C4-2B (cell line): Measurements from ENCODE around the gene STK38.
"Not testable (repeated sequence)": the region's sequence is repeated elsewhere in the genome, so short reads cannot be mapped to it uniquely, and the experiment has no call there.

Experiments used
- H3K27ac ChIP-seq: fragments of 450-650 bp; 2 replicates; pipeline ENCODE4 v1.5.1; 2017
- CTCF ChIP-seq: fragments of 450-650 bp; conservative IDR thresholded peaks from 2 replicates; pipeline ENCODE4 v1.5.1; 2017; ENCODE audit warnings: mild to moderate bottlenecking
- ZFX ChIP-seq: fragments of 450-650 bp; IDR thresholded peaks from 2 replicates; pipeline ENCODE4 v1.6.1; 2017

Gene STK38

DNA sequence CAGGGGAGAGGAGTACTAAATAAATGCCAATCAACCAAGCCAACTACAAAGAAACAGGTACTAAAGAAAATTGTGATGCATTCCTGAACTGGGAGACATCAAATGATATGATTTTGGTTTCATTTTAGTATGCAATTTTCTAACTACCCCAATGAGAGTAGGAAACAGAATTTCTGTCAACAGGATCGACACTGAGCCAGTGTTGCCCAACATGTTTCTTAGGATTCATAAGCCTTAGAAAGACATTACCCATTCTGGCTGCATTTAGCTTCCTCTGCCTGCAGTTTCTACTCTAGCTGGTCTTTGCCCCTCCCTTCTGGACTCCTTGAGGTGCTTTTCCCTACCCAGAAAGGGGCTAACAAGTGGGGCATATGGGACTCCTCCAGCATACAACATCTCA lies 54.7 kb downstream of the STK38 start:
- TF ChIP-seq ZFX (no peak), CTCF (no peak)
- H3K27ac ChIP-seq, result no peak overlapping the region

- no peak overlapping the region for H3K27ac ChIP-seq
- TF ChIP-seq ZFX (no peak), CTCF (no peak)
These were observed 55.2 kb downstream of the STK38 start for GRCh38 chr6:36492092-36492491.

GRCh38 chr6:36491378-36491965 lies 55.8 kb downstream of the STK38 start:
- TF ChIP-seq CTCF (no peak), ZFX (no peak)
- H3K27ac ChIP-seq, result no peak overlapping the region

- TF ChIP-seq CTCF, result no peak
- no peak for TF ChIP-seq ZFX
These were observed 57.9 kb downstream of the STK38 start for GRCh38 chr6:36489426-36489825.

DNA sequence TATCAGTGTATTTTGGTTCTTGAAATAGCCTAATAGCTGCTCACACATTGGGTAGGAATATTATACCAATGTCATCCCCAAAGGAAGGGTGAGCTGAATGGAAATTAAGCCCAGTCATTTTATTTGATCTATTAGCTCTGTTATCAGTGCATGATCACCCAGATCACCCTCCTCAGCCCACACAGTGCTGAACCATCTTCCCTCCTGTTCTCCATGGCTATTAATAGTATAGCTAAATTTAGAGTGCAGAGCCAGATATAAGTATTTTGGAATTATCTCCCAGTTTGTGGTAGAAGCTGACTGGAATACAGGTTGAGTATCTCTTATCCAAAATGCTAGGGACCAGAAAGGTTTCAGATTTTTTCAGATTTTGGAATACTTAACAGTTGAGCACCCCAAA lies 59.1 kb downstream of the STK38 start:
- TF ChIP-seq CTCF, result no peak
- TF ChIP-seq ZFX, result no peak
- H3K27ac ChIP-seq, result no peak overlapping the region

More at GRCh38 chr6:36489426-36489825, 57.9 kb downstream of the STK38 start:
- no peak overlapping the region for H3K27ac ChIP-seq

DNA sequence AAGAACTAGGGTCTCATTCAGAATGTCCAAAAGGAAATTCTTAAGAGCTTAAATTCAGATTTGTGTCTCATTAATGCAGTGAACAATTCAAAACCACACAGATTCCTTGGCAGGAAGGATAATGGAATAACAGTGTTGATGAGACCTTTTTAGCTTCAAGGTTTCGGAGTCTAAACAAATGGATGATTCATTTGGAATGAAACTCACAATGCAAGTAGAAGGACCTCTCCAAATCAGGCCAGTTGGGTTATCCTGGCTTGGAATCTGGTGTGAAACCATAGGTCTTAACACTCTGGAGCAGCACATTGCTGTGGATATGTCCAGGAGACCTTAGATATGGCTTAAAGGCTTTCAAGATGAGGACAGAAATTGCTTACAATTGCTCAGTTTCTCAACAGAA lies 59.6 kb downstream of the STK38 start:
- no peak overlapping the region for H3K27ac ChIP-seq
- TF ChIP-seq ZFX (no peak), CTCF (no peak)

GRCh38 chr6:36484736-36485135 lies 62.5 kb downstream of the STK38 start:
- H3K27ac ChIP-seq, result no peak overlapping the region
- no peak for TF ChIP-seq CTCF
- TF ChIP-seq ZFX, result no peak

DNA sequence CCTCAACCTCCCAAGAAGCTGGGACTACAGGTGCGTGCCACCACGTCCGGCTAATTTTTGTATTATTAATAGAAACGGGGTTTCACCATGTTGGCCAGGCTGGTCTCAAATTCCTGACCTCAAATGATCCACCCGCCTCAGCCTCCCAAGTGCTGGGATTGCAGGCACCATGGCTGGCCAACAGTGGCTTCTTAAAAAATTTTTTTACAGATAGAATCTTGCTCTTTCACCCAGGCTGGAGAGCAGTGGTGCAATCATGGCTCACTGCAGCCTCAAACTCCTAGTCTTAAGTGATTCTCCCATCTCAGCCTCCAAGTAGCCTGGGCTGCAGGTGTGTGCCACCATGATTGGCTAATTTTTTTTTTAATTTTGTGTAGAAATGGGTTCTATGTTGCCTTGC lies 64.0 kb downstream of the STK38 start:
- not testable (repeated sequence) for H3K27ac ChIP-seq
